ENCODE measurements around the gene SNX17. TPM values are rescaled to one million over a fixed set of nuclear protein-coding genes. Genes with fewer than 3 reads are reported as not detected.

Gene SNX17
- total and polyA plus RNA-seq, 2 of the 13 experiments (the other 11 are each of a cell fraction or from before 2014, with no cell fraction given): 75.0 to 109 TPM

- TF ChIP-seq, protein P1, sequence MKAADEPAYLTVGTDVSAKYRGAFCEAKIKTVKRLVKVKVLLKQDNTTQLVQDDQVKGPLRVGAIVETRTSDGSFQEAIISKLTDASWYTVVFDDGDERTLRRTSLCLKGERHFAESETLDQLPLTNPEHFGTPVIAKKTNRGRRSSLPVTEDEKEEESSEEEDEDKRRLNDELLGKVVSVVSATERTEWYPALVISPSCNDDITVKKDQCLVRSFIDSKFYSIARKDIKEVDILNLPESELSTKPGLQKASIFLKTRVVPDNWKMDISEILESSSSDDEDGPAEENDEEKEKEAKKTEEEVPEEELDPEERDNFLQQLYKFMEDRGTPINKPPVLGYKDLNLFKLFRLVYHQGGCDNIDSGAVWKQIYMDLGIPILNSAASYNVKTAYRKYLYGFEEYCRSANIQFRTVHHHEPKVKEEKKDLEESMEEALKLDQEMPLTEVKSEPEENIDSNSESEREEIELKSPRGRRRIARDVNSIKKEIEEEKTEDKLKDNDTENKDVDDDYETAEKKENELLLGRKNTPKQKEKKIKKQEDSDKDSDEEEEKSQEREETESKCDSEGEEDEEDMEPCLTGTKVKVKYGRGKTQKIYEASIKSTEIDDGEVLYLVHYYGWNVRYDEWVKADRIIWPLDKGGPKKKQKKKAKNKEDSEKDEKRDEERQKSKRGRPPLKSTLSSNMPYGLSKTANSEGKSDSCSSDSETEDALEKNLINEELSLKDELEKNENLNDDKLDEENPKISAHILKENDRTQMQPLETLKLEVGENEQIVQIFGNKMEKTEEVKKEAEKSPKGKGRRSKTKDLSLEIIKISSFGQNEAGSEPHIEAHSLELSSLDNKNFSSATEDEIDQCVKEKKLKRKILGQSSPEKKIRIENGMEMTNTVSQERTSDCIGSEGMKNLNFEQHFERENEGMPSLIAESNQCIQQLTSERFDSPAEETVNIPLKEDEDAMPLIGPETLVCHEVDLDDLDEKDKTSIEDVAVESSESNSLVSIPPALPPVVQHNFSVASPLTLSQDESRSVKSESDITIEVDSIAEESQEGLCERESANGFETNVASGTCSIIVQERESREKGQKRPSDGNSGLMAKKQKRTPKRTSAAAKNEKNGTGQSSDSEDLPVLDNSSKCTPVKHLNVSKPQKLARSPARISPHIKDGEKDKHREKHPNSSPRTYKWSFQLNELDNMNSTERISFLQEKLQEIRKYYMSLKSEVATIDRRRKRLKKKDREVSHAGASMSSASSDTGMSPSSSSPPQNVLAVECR (CRISPR knock-in tag; IDR thresholded peaks at IDR 0.05; ENCODE audit: borderline replicate concordance): peak; percentile 53
- 0 out of 2 replicates have a peak, but pooled peaks have one; percentile 77 for TF ChIP-seq ZNF776 (CRISPR knock-in tag; IDR thresholded peaks at IDR 0.05)
- TF ChIP-seq HNRNPUL1 (IDR thresholded peaks at IDR 0.05; ENCODE audit: low read depth, low read length): no peak
- TF ChIP-seq, protein P2, sequence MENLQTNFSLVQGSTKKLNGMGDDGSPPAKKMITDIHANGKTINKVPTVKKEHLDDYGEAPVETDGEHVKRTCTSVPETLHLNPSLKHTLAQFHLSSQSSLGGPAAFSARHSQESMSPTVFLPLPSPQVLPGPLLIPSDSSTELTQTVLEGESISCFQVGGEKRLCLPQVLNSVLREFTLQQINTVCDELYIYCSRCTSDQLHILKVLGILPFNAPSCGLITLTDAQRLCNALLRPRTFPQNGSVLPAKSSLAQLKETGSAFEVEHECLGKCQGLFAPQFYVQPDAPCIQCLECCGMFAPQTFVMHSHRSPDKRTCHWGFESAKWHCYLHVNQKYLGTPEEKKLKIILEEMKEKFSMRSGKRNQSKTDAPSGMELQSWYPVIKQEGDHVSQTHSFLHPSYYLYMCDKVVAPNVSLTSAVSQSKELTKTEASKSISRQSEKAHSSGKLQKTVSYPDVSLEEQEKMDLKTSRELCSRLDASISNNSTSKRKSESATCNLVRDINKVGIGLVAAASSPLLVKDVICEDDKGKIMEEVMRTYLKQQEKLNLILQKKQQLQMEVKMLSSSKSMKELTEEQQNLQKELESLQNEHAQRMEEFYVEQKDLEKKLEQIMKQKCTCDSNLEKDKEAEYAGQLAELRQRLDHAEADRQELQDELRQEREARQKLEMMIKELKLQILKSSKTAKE (CRISPR knock-in tag; IDR thresholded peaks at IDR 0.05; ENCODE audit: borderline replicate concordance): no peak
- TF ChIP-seq NFATC3 (CRISPR knock-in tag; IDR thresholded peaks at IDR 0.05): no peak
- no peak for TF ChIP-seq TBP (CRISPR knock-in tag; IDR thresholded peaks at IDR 0.05)
- no peak for TF ChIP-seq ZSCAN12 (CRISPR knock-in tag; IDR thresholded peaks at IDR 0.05)
- no peak for TF ChIP-seq TSC22D2 (CRISPR knock-in tag; IDR thresholded peaks at IDR 0.05; ENCODE audit: borderline replicate concordance)
- TF ChIP-seq ZNF264 (CRISPR knock-in tag; IDR thresholded peaks at IDR 0.05): no peak
- TF ChIP-seq GABPB1 (CRISPR knock-in tag; IDR thresholded peaks at IDR 0.05): peak; percentile 95
- 0 out of 2 replicates have a peak, but pooled peaks have one; percentile 16 for TF ChIP-seq BCL6 (CRISPR knock-in tag; IDR thresholded peaks at IDR 0.05)
- TF ChIP-seq ZNF224 (CRISPR knock-in tag; IDR thresholded peaks at IDR 0.05): no peak
- TF ChIP-seq HNRNPH1 (optimal IDR thresholded peaks at IDR 0.05; ENCODE audit: low read depth, low read length): no peak
- TF ChIP-seq ZNF343 (CRISPR knock-in tag; IDR thresholded peaks at IDR 0.05): 0 out of 2 replicates have a peak, but pooled peaks have one; percentile 40
- TF ChIP-seq, protein P3, sequence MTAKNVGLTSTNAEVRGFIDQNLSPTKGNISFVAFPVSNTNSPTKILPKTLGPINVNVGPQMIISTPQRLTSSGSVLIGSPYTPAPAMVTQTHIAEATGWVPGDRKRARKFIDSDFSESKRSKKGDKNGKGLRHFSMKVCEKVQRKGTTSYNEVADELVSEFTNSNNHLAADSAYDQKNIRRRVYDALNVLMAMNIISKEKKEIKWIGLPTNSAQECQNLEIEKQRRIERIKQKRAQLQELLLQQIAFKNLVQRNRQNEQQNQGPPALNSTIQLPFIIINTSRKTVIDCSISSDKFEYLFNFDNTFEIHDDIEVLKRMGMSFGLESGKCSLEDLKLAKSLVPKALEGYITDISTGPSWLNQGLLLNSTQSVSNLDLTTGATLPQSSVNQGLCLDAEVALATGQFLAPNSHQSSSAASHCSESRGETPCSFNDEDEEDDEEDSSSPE (CRISPR knock-in tag; IDR thresholded peaks at IDR 0.05): peak; percentile 46; the same call in 1 of the 2 replicates
- TF ChIP-seq SMAD1 (CRISPR knock-in tag; IDR thresholded peaks at IDR 0.05; ENCODE audit: borderline replicate concordance, low read depth): 0 out of 2 replicates have a peak, but pooled peaks have one; percentile 35
- no peak for TF ChIP-seq XRCC5 (optimal IDR thresholded peaks at IDR 0.05; ENCODE audit: low read length)
- TF ChIP-seq, protein P4, sequence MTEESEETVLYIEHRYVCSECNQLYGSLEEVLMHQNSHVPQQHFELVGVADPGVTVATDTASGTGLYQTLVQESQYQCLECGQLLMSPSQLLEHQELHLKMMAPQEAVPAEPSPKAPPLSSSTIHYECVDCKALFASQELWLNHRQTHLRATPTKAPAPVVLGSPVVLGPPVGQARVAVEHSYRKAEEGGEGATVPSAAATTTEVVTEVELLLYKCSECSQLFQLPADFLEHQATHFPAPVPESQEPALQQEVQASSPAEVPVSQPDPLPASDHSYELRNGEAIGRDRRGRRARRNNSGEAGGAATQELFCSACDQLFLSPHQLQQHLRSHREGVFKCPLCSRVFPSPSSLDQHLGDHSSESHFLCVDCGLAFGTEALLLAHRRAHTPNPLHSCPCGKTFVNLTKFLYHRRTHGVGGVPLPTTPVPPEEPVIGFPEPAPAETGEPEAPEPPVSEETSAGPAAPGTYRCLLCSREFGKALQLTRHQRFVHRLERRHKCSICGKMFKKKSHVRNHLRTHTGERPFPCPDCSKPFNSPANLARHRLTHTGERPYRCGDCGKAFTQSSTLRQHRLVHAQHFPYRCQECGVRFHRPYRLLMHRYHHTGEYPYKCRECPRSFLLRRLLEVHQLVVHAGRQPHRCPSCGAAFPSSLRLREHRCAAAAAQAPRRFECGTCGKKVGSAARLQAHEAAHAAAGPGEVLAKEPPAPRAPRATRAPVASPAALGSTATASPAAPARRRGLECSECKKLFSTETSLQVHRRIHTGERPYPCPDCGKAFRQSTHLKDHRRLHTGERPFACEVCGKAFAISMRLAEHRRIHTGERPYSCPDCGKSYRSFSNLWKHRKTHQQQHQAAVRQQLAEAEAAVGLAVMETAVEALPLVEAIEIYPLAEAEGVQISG (CRISPR knock-in tag; IDR thresholded peaks at IDR 0.05): peak; percentile 71
These were observed 10.5 kb downstream of the SNX17 start, which contains the start of gene ZNF513 (continued) for GRCh38 chr2:27380626-27381545.

Measured in HepG2 (cell line).